GM06990 (cell line): ENCODE measurements around the gene LMX1B.
"Not testable (repeated sequence)": the region's sequence is repeated elsewhere in the genome, so short reads cannot be mapped to it uniquely, and the experiment has no call there.

ENCODE experiments used
- DNase-seq: peaks from one replicate; pipeline ENCODE4 v3.0.0-alpha.2; 2011; ENCODE audit not compliant: insufficient read length; ENCODE audit errors: extremely low read depth
- H3K27me3 ChIP-seq: replicated peaks from 2 replicates; pipeline ENCODE4 v1.6.0; 2011; ENCODE audit warnings: low read length; ENCODE audit not compliant: control insufficient read depth, insufficient read depth
- H3K36me3 ChIP-seq: 2 replicates; pipeline ENCODE4 v1.5.1; 2011; ENCODE audit warnings: low read length; ENCODE audit not compliant: control insufficient read depth, insufficient read depth
- H3K4me3 ChIP-seq: replicated peaks from 2 replicates; pipeline ENCODE4 v1.5.1; 2011; ENCODE audit warnings: low read depth, mild to moderate bottlenecking, control low read depth, low read length
- CTCF ChIP-seq: IDR thresholded peaks from 2 replicates; pipeline ENCODE4 v1.5.1; 2011; ENCODE audit warnings: low read length, control low read depth, mild to moderate bottlenecking, inconsistent platforms; ENCODE audit not compliant: insufficient read depth, poor library complexity, severe bottlenecking

The LMX1B gene

GRCh38 chr9:126578029-126578428 is 35.7 kb upstream of the LMX1B start:
- Histone ChIP-seq H3K27me3 (no peaks in the 10 kb centered on the region; the same call in none of the 2 replicates), H3K36me3 (no peaks in the 10 kb centered on the region), H3K4me3 (no peak overlapping the region)
- DNase-seq: no peak
- no peak for TF ChIP-seq CTCF

GRCh38 chr9:126580319-126580718 is 33.4 kb upstream of the LMX1B start:
- not testable (repeated sequence) for H3K27me3 ChIP-seq

GRCh38 chr9:126581893-126582292 is 31.8 kb upstream of the LMX1B start:
- no peak for TF ChIP-seq CTCF
- H3K4me3 ChIP-seq: no peak overlapping the region
- H3K27me3 ChIP-seq: no peaks in the 10 kb centered on the region; the same call in none of the 2 replicates
- no peak for DNase-seq
- no peaks in the 10 kb centered on the region for H3K36me3 ChIP-seq

More at GRCh38 chr9:126580319-126580718, 33.4 kb upstream of the LMX1B start:
- not testable (repeated sequence) for H3K36me3 ChIP-seq, H3K4me3 ChIP-seq, DNase-seq

GRCh38 chr9:126582427-126582826 is 31.3 kb upstream of the LMX1B start:
- no peaks in the 10 kb centered on the region; the same call in none of the 2 replicates for H3K27me3 ChIP-seq
- no peak for DNase-seq
- H3K4me3 ChIP-seq: no peak overlapping the region
- no peaks in the 10 kb centered on the region for H3K36me3 ChIP-seq
- TF ChIP-seq CTCF: no peak

GRCh38 chr9:126583144-126583760 is 30.5 kb upstream of the LMX1B start:
- H3K4me3 ChIP-seq: no peak overlapping the region
- H3K27me3 ChIP-seq: no peaks in the 10 kb centered on the region; the same call in none of the 2 replicates
- TF ChIP-seq CTCF: no peak
- DNase-seq: no peak
- no peaks in the 10 kb centered on the region for H3K36me3 ChIP-seq

- DNase-seq: no peak
- H3K36me3 ChIP-seq: no peaks in the 10 kb centered on the region
- no peak overlapping the region for H3K4me3 ChIP-seq
- no peak for TF ChIP-seq CTCF
- no peaks in the 10 kb centered on the region; the same call in none of the 2 replicates for H3K27me3 ChIP-seq
Observed at GRCh38 chr9:126584611-126585010, 29.1 kb upstream of the LMX1B start.
